Activated CD4-positive, alpha-beta T cell treated with anti-CD3 and anti-CD28 coated beads, Interleukin-2, amount 50 U/mL, for 1 hour (primary cell): ENCODE data around the gene WDR7.

Experiments used
- DNase-seq: peaks from one replicate; pipeline ENCODE4 v3.0.0-alpha.2; 2020

WDR7 gene

DNA sequence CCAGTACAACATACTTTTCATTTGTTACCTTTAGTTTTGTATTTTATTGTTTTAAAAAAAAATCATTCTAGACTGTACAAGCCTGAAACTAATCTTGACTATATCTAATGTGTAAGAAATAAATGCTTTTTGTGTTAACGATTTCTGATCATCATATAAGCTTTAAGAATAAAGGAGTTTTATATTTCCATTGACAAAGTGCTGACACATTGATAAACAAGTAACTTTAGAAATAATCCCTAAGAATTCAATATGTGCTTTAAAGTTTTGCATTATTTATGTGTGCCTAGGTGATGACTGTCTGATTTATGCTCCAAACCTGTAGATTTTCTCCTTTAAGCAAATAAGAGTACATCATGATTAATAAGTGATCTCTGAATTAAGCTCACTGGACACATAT, 248.5 kb downstream of the WDR7 start:
- no peak for DNase-seq

DNA sequence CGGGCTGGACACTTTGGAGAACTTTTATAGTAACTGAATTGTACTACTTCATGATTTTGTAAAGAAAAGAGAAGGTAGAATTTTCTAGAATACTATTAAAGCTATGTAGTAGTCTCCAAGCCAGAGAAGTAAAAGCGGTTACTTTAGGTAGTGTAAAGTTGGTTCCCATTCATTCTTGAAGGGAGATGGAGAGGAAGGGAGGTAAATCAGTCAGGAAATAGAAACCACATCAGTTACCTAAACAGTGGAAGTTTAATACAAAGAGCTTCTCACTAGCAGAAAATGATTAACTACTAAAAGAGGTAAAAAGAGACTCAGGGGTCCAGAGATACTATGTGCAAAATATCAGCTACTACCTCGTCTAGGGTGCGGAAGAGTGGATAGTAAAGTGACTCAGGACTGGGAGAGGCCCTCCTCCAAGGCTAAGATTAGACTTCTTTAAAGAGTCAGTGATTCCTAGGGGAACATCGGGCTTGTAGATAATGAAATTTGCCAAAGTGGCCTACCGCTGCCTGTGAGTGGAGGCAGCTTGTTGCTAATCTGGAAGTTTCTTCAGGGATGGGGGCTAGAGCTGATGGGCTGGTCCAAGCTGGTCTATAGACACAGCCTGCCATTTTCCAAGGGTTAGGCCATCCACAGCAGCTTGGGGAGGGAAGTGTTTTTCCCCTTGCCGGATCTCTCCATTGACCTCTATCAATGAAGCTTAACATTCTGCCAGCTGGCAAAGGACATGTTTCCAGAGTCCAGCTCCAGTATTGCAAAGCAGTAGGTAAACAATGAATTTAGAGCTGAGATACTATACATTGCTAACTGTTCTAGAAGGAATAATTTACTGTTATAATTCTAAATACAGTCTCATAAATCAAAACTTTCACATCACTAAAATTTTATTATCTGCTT, 249.3 kb downstream of the WDR7 start:
- no peak for DNase-seq

DNA sequence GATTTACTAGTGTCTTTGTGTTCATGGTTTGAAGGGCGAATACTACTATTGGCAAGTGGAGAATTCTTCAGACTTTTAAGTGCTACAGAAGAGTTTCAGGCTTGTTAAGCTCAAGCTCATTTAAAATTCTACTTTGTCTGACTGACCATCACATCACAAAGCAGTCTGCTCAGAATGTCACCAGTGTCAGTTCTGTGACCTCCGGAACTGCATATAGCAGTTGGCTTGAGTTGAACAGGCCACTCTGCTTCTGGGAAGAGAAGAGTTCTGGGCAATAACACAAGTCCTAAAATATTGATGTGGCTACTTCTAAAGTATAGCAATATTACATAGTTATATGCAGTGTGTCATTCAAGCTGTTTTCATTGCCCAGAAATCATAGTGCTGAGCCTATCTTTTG, 250.8 kb downstream of the WDR7 start:
- DNase-seq, result no peak

DNA sequence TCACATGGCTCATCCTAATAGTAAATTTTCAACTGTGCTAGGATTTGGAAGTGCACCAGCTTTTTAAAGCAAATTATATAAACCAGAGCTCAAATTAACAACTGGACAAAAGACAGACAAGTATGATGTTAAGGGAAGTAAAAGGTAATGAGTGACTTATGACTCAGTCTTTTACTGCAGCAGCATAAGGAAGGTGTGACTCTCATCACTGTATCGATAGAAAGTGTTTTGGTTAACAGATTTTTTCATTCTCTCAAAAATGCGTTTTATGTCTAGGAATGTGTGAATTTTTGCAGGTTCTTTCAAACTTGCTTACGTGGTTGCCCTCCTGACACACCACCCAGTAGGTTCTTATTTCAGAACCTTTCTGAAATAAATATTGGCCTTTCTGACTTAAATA, 251.5 kb downstream of the WDR7 start:
- no peak for DNase-seq

DNA sequence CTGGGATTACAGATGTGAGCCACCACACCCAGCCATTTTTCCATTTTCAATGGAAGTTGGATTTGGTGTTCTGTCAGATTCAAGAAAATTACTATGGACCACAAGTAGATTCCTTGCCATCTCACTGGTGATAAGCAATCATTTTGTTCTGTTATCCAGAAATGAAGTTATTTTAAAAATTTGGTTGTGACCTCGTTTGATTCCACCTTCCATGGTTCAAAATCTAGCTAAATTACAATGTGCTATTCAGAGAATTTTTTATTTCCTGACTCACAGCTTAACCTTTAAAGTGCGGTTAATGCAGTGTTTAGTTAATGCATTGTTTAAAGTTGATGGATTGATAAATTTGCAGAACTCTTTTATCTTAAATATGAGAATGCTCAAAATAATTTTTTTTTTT, 252.5 kb downstream of the WDR7 start:
- no peak for DNase-seq

DNA sequence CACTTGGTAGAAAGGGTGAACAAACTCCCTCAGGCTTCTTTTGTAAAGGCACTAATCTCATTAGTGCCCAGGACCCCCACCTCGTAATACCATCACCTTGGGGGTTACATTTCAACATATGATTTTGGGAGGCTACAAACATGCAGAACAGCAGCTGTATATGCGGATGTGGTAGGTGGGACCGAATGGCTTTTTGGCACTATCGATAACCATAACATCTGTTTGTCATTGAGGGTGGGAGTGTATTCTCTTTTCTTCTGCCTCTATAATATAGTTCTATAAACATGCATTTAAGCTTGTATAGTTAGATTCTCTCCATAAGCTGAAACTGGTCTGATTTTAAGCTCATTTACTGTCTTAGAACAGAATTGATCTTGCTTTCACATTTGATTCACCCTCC, 256.6 kb downstream of the WDR7 start:
- DNase-seq, result no peak

DNA sequence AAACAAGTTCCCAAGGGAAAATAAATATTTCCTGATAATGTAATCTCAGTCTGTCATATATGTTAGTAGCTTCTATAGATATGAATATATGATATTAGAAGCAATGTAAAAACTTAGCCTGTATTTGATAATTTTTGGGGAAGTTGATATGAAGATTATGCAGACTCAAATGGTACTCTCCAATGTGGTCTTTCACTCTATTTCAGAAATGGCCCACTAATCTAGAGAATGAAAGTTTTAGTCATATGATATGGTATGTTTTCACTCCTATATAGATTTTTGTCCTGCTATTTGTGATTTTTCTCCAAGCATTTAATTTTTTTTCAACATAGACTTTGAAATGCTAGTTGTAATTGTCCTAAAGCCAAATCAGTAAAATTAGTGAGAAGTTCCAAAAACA, 259.1 kb downstream of the WDR7 start:
- DNase-seq, result no peak

DNA sequence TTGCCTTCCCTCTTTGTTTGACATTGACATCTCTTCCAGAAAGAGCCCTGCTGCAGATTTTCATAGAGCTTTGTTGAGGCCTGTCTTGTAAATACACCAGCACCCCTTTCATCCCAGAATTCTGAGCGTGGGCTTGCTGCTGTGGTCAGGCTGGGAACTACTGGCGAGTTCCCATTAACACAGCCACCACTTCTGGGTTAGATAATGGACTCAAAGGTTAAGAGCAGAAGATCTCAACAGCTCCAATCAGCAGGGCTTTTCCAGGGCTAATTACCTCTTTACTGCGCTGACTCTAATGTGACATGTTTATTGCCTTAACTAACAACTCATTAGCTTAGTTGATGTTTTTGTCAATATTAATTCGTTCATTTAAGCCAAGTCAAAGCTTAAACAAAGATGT, 259.8 kb downstream of the WDR7 start:
- DNase-seq, result no peak

DNA sequence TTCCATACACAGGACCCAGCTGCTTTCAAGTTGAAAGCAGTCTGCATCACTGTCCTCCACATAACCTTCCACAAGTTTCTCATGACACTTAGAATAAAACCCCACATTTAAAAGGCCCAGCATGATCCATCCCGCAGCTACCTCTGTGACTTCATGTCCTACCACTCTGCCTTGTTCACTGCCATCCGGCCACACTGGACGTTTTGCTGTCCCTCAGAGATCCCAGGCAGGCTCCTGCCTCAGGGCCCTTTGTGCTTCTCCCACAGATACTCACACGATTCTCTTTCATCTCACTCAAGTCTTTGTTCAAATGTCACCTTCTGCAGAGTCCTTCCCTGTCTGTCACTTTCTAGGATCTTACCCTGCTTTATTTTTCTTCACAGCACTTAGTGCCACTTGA, 262.8 kb downstream of the WDR7 start:
- no peak for DNase-seq

DNA sequence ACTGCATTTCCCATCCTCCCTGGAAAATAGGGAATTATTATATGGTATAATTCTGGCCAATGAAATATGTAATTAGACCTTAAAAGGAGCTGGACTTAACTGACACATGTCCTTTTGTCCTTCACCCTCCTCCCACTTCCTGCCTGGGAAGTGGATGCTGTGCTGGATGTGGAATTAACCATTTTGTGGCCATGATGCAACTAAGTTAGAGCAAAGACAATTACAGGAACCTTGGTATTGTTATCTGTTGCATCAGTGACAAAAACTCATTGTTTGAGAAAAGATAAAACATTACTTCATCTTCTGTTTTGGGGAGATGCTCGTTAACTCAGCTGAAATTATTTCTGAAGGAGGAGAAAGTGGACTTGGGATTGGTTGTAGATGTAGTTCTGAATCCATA, 268.0 kb downstream of the WDR7 start:
- DNase-seq, result no peak

DNA sequence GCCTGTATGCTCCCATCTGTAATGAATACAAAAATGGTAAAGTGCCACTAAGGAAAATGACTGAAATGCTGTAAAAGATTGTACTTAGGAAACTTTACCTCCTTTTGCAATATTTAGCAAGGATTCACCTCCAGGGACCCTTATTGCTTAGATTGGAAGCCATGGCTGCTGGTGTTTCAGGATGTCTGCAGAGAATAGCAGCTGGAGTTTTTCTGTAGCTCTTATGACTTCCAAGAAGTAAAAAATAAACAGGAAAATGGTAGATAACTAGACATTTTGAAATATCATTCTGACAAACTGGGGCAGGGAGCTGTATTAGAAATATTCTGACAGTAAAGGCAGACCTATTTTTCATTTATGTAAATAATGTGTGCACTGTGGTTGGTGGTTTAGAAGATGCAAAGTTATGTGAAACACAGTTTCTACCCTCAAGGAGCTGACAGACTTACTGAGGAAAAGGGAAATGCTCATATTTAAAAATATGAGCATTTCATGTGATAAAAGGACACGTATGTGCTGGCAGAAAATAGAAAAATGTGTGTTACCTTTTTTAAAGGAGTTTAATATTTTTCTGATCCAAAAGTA, 270.8 kb downstream of the WDR7 start:
- no peak for DNase-seq

DNA sequence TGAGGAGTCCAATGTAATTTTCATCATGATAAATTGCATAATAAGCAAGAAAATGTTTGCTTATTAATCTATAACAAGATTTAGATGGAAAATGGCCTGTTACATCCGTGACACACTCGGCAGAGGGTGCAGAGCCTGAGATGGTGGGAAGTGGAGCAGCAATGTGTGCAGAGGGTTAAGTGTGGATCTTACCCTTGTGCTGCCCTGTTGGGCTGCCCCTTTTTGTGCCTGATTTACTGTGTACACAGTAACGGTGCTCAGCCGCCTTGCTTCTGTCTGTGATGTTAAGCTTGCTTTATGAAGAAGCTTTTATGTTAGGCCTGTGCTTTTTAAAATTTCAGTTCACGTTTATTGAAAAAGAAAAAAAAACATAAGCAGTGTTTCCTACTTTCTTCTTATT, 275.6 kb downstream of the WDR7 start:
- no peak for DNase-seq

DNA sequence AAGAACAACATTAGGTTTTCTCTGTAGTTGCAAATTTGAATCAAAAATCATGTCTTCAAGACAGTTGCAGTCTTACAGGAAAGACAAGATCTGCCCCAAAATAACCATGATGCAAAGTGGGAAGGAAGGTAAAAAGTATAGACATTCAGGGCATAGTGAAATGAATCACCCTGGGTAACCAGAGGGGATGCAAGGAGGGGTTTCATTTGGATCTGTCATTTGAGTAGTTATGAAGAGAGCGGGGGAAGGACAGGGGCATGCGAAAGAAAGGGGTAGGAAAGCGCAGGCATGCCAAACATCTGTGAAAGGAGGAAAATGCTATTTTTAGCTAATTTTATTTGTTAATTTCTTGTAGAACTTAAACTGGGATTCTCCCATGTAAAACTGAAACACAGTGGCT, 276.6 kb downstream of the WDR7 start:
- DNase-seq, result no peak

DNA sequence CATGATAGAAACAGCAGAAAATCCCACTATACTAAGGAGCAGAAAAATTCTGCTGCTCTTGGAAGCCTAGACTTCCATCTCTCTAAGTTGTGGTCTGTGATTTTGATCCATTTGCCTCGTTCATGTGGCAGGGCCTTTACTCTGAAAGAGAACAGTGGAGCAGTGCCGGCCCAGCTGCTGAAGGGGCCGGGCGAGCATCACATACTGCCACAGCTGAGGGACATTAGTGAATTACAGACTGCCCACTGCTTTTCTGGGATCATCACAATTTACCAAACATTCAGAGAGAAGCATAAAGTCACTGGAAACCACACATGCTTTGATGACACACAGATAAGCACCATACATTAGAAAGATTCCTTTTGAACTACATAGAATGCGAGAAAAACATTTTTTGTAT, 278.7 kb downstream of the WDR7 start:
- DNase-seq, result no peak

DNA sequence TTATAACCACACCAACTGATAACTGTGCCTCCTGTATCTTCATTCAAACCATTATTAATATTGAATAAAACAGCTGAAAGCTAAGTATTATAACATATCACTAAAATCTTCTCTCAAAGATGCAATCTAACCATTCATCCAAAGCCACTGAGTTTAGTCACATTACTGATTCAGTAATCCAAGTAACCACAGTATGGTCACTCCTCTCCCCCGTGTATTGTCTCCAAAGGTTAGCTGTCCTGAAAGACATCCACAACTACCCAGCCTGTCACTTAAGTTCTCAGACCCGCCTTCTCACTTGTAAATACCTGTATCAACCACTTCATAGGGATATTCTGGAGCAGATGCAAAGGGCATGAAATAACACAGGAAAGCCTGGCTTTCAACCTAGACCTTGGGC, 282.3 kb downstream of the WDR7 start:
- DNase-seq, result no peak

DNA sequence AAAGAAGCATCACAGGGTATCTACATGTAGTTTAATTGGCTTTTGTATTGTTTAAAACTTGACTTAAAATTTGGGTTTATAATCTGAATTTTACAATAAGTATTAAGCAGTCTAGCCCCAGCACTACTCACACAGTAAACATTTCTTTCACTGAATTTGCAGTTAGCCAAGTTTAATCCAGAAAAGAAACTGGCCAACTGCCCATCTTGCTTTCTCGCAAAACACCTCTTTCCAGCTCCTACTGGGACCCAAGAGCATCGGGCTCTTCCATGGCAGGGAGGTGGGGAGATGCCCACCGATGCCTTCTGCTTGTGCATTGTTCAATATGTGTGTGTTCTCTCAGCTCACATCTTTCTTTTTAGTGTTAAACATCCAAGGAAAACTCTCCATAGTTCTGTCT, 283.0 kb downstream of the WDR7 start:
- no peak for DNase-seq

DNA sequence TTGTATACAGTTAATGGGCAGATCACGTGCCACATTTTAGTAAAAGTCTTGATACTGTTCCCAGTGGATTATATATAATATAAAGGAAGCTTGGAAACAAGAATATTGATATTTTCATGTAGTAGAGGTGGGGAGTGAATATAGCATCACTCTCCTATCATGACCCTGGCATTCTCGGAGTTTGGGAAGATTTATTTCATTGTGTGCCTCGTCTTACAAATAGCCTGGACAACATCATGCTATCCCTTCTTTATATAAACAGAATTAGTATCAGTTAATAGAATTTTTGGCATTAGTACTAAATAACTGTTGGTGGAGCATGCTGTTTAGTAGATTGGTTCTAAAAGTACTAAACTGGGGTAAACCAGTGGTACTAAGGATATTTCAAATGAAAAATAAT, 283.7 kb downstream of the WDR7 start:
- no peak for DNase-seq

DNA sequence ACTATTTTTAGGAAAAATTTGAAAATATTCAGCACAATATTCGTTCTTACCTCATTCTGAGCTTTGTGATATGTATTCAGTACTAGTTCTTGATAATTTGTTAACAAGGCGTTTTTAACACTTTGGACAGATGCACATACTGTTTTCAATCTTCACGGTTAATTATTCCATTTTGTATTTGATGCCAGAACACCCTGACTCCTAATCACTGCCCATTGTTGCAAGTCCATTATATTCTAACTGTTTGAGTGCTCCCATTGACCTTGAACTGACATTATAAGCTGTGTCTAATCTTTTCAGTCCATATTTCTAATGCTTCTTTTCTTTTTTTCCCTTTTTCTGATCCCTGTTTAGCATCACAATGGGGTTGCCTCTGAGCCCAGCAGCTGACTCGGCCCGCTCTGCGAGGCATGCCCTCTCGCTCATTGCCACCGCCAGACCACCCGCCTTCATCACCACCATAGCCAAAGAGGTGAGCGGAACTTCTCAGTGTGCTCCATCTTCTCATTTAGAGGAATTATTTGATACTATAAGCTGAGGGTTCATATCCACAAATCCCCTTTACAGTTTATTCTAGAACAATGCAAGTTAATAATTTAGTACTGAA, 284.4 kb downstream of the WDR7 start:
- DNase-seq, result no peak

DNA sequence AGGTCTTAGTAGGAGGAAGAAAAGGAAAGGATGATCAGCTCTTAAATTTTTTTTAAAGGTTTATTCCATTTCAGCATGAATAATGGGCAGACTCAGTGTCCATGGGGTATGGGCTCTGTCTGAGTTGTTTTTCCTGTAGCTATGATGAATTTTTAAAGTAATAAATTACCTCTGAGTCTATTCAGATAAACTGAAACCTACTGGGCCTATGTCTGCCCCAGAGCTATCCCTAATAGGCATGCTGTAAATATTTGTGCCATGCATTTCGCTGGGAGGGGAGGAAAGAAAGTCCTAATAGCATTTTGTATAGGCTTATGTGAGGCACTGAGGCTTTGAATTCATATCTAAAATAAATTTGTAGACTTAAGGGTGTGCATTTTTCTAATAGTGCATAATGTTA, 285.3 kb downstream of the WDR7 start:
- no peak for DNase-seq

DNA sequence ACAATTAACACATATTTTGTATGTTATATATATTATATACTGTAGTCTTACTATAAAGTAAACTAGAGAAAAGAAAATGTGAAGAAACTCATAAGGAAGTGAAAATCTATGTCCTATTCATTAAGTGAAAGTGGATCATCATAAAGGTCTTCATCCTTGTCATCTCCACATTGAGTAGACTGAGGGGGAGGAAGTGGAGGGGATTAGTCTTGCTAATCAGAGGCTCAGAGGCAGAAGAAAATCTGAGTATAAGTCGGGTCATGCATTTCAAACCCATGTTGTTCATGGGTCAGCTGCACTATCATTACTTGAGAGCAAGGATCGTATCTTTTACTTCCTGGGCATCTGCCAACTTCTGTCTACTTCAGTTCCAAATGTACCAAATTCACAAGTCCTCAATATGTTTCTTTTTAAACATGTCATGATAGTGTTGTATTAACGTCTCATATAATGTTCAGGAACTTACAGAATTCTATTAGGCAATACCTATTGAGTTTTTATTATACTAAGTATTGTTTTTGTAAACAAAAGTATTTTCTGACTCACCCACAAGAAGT, 286.8 kb downstream of the WDR7 start:
- DNase-seq, result no peak

DNA sequence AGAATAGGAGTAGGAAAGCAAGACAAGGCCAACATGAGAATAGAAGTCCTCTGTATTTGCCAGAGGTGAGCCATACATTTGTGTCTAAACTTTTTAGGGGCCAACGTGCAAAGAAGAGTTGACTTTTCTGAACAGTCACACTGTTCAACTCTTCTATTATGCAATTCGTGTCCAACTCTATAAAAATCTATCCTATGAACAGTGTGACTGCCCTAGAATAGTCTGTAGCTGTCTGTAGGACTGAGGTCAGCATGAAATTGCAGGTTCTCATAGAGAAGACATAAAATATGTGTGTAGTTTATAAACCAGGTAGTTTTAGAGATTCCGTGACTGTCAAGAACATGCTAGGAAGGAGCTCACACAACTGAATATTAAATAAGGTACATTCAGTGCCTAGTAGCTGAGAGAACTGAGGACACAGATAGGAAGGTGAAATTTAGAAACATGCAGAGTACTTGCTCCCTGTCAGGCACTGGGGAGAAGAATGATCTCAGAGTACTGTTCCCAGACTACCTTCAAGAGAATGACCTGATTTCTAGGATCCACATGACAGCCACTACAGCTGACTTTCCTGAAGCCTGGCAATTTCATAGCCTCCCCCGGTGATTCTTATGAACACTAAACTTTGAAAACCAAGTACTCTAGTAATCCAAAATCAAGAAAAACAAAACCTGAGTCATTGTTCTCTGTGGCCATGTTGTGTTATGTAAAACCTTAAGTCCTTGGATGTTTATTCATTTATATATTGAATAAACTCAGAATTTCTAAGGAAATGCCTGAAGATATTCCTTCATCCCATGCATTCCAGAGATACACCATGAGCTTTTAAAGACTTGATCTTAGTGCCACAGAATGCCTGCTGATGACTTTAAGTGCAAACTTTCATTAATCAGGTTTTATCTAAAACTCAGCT, 294.3 kb downstream of the WDR7 start:
- no peak for DNase-seq

DNA sequence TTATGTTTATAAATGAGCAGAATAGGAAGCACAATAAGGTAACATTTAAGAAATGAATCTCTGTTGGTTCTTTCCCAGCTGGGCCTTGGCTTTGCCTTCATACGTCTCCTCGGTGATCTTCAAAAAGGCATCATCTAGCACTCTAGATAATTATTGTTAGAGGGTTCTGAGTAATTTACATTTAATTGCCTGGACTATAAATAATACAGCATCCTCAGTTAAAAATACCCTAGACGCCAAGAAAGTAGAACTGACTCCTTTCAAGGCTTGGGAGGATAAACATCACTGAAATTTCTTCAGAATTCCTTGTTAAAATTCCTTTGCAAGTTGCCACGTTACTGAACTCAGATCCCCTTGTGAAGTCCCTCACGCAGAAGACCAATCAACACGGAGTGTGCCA, 296.1 kb downstream of the WDR7 start:
- no peak for DNase-seq

DNA sequence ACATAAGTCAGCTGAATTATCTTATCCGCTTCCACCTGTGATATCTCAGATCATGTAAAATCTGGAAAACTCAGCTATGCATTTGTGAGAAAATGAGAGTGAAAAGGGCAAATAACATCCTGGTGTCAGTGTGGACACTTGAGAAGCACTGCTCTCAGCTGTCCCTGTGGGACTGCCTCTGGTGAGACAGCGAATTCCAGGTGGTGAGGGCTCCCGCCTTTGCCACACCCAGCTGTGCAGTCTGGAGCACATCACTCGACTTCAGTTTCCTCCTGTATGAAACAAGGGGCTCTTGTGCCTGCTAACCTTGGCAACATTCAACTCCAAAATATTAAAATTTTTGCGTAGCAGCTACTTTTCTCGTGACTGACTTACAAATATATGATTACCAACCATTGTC, 300.9 kb downstream of the WDR7 start:
- no peak for DNase-seq
